K562 (cell line): ENCODE measurements around the gene NUP210. TPM values are rescaled to one million over a fixed set of nuclear protein-coding genes. Genes with fewer than 3 reads are reported as not detected.

ENCODE experiments used
- C11orf30 ChIP-seq: fragments of 450-650 bp; IDR thresholded peaks from 2 replicates; pipeline ENCODE4 v1.6.1; 2016; ENCODE audit warnings: low read depth, mild to moderate bottlenecking
- CBFA2T2 ChIP-seq: fragments of 450-650 bp; conservative IDR thresholded peaks from 2 replicates; pipeline ENCODE4 v1.6.1; 2017; ENCODE audit warnings: mild to moderate bottlenecking
- CHAMP1 ChIP-seq: fragments of 450-650 bp; IDR thresholded peaks from 2 replicates; pipeline ENCODE4 v1.6.1; 2016; ENCODE audit warnings: mild to moderate bottlenecking
- FOS ChIP-seq: IDR thresholded peaks from 3 replicates; pipeline ENCODE4 v1.6.1; 2011; ENCODE audit not compliant: insufficient read length; ENCODE audit errors: extremely low read depth
- HDAC3 ChIP-seq: fragments of 450-650 bp; IDR thresholded peaks from 2 replicates; pipeline ENCODE4 v1.6.1; 2018; ENCODE audit warnings: borderline replicate concordance, mild to moderate bottlenecking, moderate library complexity; ENCODE audit not compliant: partially characterized antibody
- MTA3 ChIP-seq: fragments of 450-650 bp; formaldehyde crosslinking; IDR thresholded peaks from 2 replicates; pipeline ENCODE4 v1.6.1; 2017; ENCODE audit warnings: mild to moderate bottlenecking, borderline replicate concordance
- NCOA6 ChIP-seq: fragments of 450-650 bp; IDR thresholded peaks from 2 replicates; pipeline ENCODE4 v1.6.1; 2017; ENCODE audit warnings: mild to moderate bottlenecking
- NFE2 ChIP-seq: IDR thresholded peaks from 2 replicates; pipeline ENCODE4 v1.6.1; 2014; ENCODE audit warnings: antibody characterized with exemption, low read depth
- RAD21 ChIP-seq, 2 experiments: fragments of 250-450 bp in 1 of 2; fragments of 450-650 bp in 1 of 2; sonication (Bioruptor Pico) in 1 of 2; formaldehyde crosslinking in 1 of 2; IDR thresholded peaks in 1 of 2; conservative IDR thresholded peaks in 1 of 2; 2 replicates each; pipeline versions ENCODE4 v1.4.0 to v1.8.0; 2020 to 2022; ENCODE audit warnings: mild to moderate bottlenecking in 2 of 2, moderate library complexity in 1 of 2
- SRF ChIP-seq, 2 experiments: fragments of 250-450, 450-650 bp in 1 of 2; sonication (Bioruptor Pico) in 1 of 2; sonication (generic) in 1 of 2; formaldehyde crosslinking; IDR thresholded peaks; 2 replicates each; pipeline versions ENCODE4 v1.5.0 to v1.5.1; 2020 to 2022; ENCODE audit warnings: mild to moderate bottlenecking in 1 of 2, missing genetic modification reagents in 1 of 2
- TBP ChIP-seq: optimal IDR thresholded peaks from 2 replicates; pipeline ENCODE3; 2011; ENCODE audit warnings: low read depth, low read length, improper control_type of control experiment
- XRCC4 ChIP-seq: IDR thresholded peaks from one replicate; pipeline ENCODE4 v1.6.1; 2011; ENCODE audit not compliant: insufficient read depth, insufficient read length; ENCODE audit errors: extremely low read depth
- ZBED1 ChIP-seq: IDR thresholded peaks from 2 replicates; pipeline ENCODE4 v1.6.1; 2014
- ZNF436 ChIP-seq: fragments of 250-450, 450-650 bp; sonication (Bioruptor Pico); formaldehyde crosslinking; IDR thresholded peaks from 2 replicates; pipeline ENCODE4 v1.7.0; 2020; ENCODE audit warnings: mild to moderate bottlenecking
- polyA plus RNA-seq, 8 experiments: library from polyadenylated mRNA; depleted of rRNA in 4 of 8; stranded (reverse) in 5 of 8; unstranded in 3 of 8; fragments of >200 nt; fragmentation: Nextera tagmentation in 2 of 8; fragmentation: Illumina TruSeq in 1 of 8; extraction: Ambion mirVana in 2 of 8; extraction: Trizol in 1 of 8; gene quantifications; 2 replicates each; pipeline versions ENCODE4 v1.2.1 to v1.2.3, GENCODE V29; 2011 to 2014; ENCODE audit warnings: inconsistent platforms in 1 of 8, missing spikeins in 1 of 8
- total RNA-seq, 7 experiments: library from RNA; depleted of rRNA in 6 of 7; stranded (reverse); fragments of >200 nt in 6 of 7; fragmentation: Illumina TruSeq in 2 of 7; extraction: Trizol in 2 of 7; gene quantifications; 2 replicates each; pipeline versions ENCODE4 v1.2.1 to v1.2.3, GENCODE V29; 2011 to 2021; ENCODE audit warnings: low replicate concordance in 1 of 7
- TF ChIP-seq, protein P1 (sequence below): fragments of 450-650 bp; IDR thresholded peaks from 2 replicates; pipeline ENCODE4 v1.6.1; 2017; ENCODE audit warnings: antibody characterized with exemption, mild to moderate bottlenecking
- TF ChIP-seq, protein P2 (sequence below), 2 experiments: fragments of 150-350 bp in 1 of 2; IDR thresholded peaks; 2 replicates each; pipeline ENCODE4 v1.6.1; 2012 to 2016; ENCODE audit warnings: low read depth in 2 of 2, low read length in 2 of 2, mild to moderate bottlenecking in 1 of 2, moderate library complexity in 1 of 2
- TF ChIP-seq, protein P3 (sequence below): sonication (generic); formaldehyde crosslinking; IDR thresholded peaks from 2 replicates; pipeline ENCODE4 v1.5.0; 2020; ENCODE audit warnings: missing genetic modification reagents

Gene NUP210
- total and polyA plus RNA-seq, 9 of the 15 experiments (the other 6 are each of a cell fraction or from before 2014, with no cell fraction given): 1.2 to 138 (median 44.0) TPM

GRCh38 chr3:13352621-13353131, 67.4 kb downstream of the NUP210 start (continued):
- TF ChIP-seq, protein P1, sequence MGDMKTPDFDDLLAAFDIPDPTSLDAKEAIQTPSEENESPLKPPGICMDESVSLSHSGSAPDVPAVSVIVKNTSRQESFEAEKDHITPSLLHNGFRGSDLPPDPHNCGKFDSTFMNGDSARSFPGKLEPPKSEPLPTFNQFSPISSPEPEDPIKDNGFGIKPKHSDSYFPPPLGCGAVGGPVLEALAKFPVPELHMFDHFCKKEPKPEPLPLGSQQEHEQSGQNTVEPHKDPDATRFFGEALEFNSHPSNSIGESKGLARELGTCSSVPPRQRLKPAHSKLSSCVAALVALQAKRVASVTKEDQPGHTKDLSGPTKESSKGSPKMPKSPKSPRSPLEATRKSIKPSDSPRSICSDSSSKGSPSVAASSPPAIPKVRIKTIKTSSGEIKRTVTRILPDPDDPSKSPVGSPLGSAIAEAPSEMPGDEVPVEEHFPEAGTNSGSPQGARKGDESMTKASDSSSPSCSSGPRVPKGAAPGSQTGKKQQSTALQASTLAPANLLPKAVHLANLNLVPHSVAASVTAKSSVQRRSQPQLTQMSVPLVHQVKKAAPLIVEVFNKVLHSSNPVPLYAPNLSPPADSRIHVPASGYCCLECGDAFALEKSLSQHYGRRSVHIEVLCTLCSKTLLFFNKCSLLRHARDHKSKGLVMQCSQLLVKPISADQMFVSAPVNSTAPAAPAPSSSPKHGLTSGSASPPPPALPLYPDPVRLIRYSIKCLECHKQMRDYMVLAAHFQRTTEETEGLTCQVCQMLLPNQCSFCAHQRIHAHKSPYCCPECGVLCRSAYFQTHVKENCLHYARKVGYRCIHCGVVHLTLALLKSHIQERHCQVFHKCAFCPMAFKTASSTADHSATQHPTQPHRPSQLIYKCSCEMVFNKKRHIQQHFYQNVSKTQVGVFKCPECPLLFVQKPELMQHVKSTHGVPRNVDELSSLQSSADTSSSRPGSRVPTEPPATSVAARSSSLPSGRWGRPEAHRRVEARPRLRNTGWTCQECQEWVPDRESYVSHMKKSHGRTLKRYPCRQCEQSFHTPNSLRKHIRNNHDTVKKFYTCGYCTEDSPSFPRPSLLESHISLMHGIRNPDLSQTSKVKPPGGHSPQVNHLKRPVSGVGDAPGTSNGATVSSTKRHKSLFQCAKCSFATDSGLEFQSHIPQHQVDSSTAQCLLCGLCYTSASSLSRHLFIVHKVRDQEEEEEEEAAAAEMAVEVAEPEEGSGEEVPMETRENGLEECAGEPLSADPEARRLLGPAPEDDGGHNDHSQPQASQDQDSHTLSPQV: peak; percentile 98
- TF ChIP-seq NCOA6: no peak
- TF ChIP-seq CBFA2T2: peak; percentile 6; the same call in 1 of the 2 replicates
- TF ChIP-seq, protein P2, sequence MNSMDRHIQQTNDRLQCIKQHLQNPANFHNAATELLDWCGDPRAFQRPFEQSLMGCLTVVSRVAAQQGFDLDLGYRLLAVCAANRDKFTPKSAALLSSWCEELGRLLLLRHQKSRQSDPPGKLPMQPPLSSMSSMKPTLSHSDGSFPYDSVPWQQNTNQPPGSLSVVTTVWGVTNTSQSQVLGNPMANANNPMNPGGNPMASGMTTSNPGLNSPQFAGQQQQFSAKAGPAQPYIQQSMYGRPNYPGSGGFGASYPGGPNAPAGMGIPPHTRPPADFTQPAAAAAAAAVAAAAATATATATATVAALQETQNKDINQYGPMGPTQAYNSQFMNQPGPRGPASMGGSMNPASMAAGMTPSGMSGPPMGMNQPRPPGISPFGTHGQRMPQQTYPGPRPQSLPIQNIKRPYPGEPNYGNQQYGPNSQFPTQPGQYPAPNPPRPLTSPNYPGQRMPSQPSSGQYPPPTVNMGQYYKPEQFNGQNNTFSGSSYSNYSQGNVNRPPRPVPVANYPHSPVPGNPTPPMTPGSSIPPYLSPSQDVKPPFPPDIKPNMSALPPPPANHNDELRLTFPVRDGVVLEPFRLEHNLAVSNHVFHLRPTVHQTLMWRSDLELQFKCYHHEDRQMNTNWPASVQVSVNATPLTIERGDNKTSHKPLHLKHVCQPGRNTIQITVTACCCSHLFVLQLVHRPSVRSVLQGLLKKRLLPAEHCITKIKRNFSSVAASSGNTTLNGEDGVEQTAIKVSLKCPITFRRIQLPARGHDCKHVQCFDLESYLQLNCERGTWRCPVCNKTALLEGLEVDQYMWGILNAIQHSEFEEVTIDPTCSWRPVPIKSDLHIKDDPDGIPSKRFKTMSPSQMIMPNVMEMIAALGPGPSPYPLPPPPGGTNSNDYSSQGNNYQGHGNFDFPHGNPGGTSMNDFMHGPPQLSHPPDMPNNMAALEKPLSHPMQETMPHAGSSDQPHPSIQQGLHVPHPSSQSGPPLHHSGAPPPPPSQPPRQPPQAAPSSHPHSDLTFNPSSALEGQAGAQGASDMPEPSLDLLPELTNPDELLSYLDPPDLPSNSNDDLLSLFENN (IDR thresholded peaks at IDR 0.05; ENCODE audit: low read depth in 2 of 2, low read length in 2 of 2): no peak
- TF ChIP-seq XRCC4: no peak
- TF ChIP-seq ZNF436 (CRISPR knock-in tag): no peak
- 0 out of 4 replicates have a peak, but pooled peaks of 1 of the 2 experiments have one; percentile 3 for TF ChIP-seq RAD21 (CRISPR knock-in tag; conservative IDR thresholded peaks at IDR 0.05 in 1 of 2, IDR thresholded peaks at IDR 0.05 in 1 of 2)
- TF ChIP-seq ZBED1: peak; percentile 32; the same call in 1 of the 2 replicates
- TF ChIP-seq NFE2: peak; percentile 99
- TF ChIP-seq, protein P3, sequence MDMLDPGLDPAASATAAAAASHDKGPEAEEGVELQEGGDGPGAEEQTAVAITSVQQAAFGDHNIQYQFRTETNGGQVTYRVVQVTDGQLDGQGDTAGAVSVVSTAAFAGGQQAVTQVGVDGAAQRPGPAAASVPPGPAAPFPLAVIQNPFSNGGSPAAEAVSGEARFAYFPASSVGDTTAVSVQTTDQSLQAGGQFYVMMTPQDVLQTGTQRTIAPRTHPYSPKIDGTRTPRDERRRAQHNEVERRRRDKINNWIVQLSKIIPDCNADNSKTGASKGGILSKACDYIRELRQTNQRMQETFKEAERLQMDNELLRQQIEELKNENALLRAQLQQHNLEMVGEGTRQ: no peak
- no peak for TF ChIP-seq CHAMP1
- TF ChIP-seq C11orf30: peak; percentile 97
- TF ChIP-seq HDAC3: no peak
- TF ChIP-seq MTA3: peak; percentile 65; the same call in 1 of the 2 replicates
- TF ChIP-seq TBP: peak; percentile 15
- TF ChIP-seq SRF (CRISPR knock-in tag; IDR thresholded peaks at IDR 0.05): no peak
- peak; percentile 36 for TF ChIP-seq FOS
